Putamen (tissue), 1 donor: Measurements from ENCODE around the gene TIGD2.

Experiments
- DNase-seq: peaks from one replicate; pipeline ENCODE4 v3.0.0-alpha.2; 2016; ENCODE audit warnings: low spot score

Gene TIGD2

DNA sequence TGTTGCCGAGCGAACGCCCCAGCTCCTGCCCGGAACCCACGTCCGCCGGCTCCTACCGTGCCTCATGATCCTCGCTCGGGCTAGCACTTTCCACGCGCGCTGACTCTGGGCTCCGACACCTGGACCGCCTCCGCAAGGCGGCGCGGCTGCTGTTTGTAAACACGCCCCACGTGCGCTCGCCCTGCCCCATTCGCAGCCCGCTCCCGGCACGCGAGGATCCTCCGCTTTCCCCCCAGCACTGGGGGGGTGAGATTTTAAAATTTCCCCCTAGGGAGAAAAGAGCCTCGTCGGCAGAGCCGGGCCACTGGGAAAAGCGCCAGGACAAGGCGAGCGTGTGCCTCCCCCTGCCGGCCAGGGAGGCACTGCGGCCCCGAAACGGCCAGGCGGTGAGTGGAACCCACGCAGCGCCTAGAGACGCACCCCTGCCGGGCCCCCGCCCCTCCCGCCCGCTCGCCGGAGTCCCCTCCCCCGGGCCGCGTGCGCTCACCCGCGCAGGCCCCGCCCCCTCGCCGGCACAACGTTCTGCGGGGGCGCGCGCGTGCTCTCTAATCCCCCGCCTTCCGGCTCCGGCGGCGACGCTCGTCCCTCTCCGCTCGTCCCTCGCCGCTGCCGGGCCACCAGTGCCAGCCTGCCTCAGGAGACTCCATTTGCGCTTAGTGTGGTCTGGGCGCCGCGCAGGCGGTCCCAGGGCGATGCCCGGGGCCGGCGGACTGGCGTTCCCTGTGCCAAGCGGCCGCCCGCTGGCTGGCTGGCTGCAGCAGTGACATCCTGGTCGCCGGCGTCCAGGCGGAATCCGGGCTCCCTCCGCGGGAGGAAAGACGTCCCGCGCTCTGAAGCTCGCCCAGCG, at the start of gene TIGD2:
Gene TIGD2, plus strand, starts transcription at position 548 of the 847 bp plus-strand sequence. CDS start 1,442 bp downstream, outside the sequence.
- DNase-seq: peak; percentile 92

DNA sequence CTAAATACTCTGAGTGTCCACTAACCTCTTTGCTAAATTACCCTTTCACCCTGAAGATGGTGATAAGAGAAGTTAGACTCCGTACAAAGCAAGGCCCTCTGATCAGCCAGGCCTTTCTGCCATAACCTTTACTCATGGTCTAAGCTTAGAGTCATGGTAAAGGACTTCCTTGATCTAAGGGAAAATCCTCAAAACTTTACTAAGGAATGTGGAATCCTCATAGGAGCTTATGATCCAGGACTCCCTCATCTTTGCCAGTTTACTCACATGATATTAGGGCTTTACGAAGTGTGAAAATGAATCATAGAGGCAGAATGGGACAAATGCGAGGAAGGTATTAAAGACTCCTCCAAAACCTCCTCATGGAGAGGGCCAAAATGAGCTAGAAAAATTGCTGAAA, 46.5 kb upstream of the TIGD2 start:
- no peak for DNase-seq

DNA sequence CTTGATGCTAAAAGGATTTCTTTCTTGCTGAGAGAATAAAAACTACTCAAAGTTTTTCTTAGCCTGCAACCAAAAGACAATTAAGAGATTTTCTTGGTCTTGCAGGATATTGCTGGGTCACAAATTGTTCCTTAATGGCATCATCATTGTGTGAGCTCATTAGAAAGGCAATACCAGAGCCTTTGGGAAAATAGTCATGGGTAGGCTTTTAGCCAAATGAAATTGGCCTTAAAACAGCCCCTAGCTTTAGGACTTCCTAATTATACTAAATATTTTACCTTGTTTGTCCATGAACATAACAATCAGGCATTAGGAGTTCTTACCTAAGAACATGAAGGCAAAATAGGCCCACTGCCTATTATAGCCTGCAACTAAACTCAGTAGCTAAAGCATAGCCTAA, 43.9 kb upstream of the TIGD2 start:
- DNase-seq: no peak

DNA sequence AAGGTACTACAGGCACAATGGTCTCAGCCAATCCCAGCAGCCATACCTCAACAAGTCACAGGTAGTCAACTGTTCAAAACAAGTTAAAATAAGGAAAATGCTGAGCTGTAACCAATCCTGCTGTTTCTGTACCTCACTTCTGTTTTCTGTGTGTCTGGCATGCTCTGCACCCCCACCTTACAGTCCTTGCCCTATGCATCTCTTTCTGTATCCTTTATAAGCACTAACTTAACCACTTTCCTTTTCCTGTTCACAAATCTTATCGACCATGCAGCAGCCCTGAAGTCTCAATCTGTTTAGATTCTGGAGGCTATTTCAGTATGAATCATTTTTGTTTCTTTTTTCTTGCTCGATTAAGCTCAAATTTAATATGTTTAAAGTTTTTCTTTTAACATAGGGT, 41.9 kb upstream of the TIGD2 start:
- no peak for DNase-seq

DNA sequence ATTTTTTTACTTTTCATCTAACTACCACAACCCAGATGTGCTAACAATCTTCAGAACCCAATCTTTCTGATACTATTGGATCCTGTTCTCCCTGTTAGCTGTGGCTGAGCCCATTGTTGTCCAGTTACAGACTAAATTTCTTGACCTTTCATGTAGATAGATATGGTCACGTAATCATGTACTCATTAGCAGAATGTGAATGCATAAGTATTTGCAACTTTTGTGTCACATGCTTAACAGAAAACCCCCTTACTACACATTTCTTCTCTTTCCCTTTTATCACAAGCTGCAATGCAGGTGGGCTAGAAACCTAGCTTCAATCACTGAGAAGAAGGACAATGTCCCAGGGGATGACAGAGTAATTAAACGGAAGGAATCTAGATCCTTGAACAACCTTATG, 41.3 kb upstream of the TIGD2 start:
- no peak for DNase-seq

DNA sequence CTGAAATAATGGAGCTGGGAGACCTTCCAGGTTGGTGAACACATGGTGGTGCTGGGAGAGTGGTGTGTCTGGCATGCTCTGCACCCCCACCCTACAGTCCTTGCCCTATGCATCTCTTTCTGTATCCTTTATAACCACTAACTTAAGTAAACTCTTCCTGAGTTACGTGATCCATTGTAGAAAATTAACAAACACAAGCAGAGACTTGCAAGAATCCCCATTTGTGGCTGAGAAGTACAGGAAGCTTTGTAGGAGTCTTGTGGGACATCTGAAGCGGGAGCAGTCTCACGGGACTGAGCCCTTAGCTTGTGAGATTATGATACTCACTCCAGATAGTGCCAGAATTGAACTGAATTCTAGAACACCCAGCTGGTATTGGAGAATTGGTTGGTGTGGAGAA, 40.0 kb upstream of the TIGD2 start:
- no peak for DNase-seq

DNA sequence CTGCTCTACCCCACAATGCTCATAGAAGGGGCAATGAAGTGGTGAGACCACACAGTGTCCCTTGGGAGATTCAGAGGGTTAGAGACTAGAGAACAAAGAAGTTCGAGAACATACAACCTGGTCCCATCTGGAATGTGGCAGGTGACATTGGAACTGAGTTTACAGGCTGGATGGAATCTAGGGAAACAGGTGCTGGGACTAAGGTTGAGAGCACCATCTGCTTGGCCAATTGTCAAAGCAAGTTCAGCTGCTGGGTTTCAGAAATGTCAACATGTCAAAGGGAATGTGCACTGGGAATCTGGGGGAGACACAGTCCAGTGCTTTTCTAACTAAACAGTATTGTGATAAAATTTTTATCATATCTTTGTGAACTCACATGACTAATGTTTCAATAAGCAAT, 38.4 kb upstream of the TIGD2 start:
- DNase-seq: no peak

DNA sequence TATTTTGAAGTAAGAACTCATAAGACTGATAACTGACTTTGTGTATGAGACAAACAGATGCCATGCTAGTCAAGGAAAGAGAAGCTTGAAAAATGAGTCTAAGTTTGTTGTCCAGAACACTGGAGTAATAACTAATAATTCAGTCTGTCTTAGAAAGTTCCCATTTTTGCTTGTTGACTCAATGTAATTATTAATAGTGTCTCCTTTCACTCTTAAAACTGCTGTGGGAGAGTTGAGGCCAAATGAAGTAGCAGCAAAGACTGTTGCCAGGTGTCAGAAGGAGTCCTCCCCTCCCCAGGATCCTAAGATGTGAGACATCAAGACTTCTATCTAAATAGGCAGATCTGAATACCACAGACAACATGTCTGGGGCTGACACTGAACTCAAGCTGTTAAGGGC, 33.6 kb upstream of the TIGD2 start:
- DNase-seq: no peak

DNA sequence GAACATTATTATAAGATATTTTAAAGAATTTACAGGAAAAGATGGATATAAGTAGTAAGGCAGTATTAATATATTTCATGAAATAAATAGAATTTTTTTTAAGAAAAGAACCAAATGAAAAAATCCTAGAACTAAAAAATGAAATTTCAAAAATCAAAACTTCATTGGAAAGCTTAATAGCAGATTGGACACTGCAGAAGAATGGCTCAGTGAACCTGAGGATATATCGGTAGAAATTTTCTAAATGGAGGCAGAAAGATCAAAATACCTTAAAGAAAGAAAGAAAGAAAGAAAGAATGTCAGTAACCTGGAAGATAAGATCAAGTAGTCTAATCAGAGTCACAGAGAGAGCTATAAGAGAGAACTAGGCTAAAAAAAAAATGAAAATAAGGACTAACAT, 33.0 kb upstream of the TIGD2 start:
- DNase-seq: no peak

DNA sequence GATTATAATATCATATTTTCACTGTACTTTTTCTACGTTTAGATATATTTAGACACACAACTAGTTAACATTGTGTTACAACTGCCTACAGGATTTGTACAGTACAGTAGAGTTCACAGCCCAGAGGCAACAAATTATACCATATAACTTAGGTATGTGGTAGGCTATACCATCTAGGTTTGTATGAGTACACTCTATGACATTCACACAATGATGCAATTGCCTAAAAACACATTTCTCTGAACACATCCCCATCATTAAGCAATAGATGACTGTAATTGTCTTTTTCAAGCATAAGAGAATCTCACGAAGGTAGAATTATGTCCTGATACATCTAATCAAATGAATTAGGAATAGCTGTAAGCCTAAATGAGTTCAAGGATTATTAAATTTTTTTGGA, 12.3 kb upstream of the TIGD2 start:
- DNase-seq: no peak

DNA sequence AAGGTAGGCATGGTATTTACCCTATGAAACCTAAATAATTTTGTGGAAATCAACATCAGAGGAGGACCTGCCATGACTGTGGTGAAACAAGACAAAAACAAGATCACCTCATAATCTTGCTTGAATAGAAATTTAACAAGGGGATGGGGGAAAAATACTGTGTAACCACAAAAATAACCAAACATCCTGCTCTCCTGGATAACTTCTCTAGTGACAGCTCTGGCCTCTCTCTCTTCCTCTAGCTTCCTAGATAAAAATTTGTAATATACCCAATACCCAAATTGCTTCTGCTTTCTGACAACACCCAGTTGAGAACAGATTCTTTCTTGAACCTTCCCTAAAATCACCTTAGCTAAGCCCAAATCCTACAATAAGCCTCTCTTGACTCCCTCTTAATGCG, 11.9 kb upstream of the TIGD2 start:
- no peak for DNase-seq

DNA sequence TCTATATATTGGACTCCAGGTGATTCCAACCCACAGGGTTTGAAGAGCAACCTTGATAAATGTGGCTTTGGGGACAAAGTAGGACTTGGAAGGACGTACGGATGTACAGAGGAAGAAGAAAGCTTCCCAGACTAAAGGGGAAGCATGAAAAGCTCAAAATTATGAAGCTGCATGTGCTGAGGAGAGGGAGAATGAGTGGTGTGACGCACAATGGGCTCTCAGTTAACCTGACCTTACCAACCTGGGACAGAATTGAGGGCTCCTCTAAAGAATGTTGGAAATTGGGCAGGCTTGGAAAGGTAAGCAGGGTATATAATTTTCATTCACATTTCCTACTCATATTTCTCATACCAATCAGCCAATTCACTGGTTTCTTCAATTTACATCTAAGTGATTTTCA, 10.5 kb upstream of the TIGD2 start:
- no peak for DNase-seq

DNA sequence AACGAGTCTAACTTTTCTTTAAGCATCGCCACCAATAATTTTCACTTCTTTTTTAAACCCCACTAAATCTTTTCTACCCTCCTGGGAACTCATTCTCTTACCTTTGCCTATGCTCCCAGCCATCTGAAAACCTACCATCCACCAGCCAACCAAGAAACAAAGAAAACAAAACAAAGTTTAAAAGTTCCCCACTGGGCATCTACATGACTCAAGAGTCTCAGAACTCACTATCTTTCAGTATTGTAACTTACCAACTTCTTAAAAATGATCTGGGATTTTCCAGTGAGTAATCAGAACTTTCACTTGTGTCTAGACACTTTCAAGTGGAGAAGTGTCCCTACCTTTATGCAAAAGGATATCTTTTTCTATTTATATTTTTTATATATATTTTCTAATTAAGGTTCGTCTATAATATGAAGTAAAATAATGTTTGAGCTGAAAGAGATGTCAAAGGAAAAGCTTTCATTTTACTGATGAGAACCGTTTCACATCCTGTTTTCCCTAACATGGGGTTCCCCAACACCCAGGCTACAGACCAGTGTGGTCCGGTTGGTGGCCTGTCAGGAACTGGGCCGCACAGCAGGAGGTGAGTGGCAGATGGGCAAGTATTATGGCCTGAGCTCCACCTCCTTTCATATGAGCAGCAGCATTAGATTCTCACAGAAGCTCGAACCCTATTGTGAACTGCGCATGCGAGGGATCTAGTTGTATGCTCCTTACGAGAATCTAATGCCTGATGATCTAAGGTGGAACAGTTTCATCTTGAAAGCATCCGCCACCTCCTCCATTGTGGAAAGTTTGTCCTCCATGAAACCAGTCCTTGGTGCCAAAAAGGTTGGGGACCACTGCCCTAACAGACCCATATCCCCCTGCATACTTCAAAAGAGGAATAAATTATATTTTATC, 9.8 kb upstream of the TIGD2 start:
- no peak for DNase-seq

DNA sequence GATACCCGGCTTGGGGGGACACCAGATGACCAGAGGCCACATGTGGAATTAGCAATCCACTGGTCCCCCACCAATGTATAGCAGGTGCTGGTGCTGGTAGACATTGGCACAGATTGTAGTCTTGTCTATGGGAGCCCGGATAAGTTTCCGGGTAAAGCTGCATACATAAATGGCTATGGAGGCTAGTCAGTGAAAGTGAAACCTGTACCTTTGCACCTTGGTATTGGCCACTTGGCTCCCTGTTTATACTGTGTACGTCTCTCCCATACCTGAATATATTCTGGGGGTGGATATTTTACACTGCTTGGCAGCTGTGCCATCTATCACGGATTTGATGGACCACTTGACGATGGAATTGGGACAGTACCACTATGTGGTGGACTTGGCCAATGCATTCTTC, 5.6 kb upstream of the TIGD2 start:
- DNase-seq: no peak

DNA sequence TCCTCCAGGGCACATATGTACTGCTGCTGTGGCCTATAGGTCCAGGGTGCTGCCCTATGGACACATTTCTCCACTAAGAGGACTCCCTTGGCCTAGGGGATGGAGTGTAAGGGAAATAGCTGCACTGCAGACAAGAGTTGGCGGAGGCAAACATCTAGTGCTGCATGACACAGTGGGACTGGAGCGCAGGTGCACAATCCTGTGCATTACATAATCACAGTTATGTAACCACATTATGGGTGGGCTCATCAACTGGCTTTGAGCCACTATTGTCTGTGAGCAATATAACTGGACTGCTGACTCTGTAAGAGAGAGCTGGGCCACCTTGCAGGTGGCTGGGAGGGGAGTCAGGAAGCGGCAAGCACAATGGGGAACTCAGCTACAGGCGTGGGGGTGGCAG, 3.2 kb upstream of the TIGD2 start:
- no peak for DNase-seq

DNA sequence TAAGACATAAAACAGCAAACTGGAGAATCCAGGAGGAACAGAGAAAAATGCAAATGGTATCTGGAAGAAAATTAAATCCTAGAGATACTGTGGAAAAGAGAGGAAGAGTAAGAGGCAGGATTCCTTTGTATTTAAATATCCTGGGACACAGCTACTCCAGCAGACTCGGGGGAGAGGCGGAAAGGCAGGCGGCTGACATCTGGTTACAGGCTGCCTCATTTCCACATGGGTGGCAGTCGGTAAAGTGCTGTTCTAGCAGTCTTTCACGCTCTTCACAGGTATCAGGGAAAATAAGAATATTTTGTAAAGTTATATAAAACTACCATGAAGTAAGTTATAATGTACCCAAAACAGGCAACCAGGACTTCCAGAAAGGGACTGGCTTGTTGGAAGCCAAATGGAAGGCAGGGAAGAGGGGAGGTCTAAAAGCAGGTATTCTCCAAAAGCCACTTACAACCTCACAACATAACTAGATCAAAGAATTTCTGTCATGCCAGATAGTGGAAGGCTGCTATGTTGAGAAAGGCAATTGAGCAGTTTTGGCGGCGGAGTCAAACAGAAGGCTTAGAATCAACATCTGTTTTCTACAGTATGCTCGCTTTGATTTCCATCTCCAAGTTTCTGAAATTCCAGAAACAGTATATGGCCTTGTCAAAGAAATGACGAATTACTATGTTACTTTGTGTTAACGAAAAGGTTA, 1.3 kb upstream of the TIGD2 start:
- DNase-seq: peak; percentile 14

DNA sequence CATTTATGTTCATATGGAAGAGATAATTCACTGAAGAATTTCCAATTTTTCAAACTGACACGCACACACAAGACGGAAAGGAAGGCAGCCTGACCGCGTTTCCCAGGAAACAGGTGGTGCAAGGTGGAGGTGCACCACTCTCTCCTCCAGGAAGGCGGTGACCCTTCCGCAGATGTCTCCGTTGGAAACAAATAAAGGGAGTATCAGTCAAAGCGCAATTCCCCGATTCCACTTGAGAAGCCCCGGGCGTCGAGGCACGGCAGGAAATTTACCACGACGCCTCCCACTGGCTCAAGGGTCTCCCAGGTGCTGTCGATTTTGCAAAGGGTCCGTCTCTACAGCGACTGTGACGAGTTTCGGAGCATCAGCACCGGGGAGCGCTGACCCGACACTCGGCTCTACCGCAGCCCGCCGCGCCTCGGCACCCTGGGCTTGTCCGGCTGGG, 770 bp upstream of the TIGD2 start:
- DNase-seq: peak; percentile 11

DNA sequence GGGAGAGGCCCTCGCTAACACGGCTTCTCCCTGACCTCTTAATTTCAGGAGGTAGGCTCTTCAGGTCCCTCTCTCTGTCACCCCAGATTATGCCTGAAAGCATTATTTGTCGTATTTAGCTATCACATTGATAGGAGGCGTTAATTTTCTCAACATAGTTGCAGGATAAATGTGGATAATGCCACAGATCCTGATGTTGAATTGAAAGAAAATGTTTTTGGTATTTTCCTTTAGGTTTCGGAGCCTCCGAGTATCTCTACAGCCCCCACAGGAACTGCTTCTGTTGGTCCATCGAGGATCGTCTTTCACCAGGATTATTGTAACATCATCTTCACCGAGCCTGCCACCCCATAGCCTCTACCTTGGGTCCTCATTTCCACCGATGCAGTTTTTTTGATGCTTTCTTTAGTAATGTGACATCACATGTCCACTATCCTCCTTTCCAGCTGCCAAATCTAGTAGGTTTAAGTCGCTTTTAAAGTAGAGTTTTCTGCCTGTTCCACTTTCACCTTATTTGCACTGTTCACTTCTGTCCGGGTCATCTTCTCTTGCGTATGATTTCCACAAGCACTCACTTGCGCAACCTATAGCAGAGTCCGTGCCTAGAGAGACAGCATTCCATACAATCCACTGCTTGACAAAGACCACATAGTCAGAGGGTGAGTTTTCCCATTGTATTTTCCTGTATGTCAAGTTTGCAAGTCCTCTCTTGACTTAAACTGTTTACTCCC, 665 bp downstream of the TIGD2 start:
- DNase-seq: peak; percentile 11

DNA sequence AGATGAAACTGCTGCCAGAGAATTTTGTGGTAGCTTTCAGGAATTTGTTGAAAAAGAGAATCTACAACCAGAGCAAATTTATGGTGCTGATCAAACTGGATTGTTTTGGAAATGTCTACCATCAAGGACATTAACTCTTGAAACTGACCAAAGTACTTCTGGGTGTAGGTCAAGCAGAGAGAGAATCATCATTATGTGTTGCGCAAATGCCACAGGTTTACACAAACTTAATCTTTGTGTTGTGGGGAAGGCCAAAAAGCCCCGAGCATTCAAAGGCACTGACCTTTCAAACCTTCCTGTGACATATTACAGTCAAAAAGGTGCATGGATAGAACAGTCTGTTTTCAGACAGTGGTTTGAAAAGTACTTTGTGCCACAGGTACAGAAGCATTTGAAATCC, 2.1 kb downstream of the TIGD2 start:
- no peak for DNase-seq

DNA sequence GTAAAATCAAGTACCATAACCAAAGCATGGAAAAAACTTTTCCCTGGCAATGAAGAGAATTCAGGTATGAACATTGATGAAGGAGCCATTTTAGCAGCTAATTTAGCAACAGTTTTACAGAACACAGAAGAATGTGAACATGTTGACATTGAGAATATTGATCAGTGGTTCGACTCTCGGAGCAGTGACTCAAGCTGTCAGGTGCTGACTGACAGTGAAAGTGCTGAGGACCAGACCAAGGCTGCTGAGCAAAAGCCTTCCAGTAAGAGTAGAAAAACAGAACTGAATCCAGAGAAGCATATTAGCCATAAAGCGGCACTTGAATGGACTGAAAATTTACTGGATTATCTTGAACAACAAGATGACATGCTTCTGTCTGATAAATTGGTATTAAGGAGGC, 2.8 kb downstream of the TIGD2 start:
- no peak for DNase-seq

DNA sequence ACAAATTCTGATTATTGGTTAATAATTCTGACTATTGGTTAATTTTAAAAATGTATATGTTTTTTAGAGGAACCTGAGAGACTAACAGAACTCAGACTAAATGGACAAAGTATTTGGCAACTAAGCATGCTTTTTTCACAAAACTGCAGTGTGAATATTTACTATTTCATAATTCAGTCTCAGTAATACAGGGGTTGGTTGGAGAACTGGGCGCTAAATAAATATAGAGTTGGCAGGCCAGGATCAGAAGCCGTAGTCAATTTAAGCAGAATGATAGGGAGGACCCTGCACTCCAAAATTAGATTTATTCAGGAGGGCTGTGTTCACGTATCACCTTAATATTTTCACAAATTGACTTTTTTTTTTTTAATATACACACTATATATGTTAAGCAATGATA, 5.8 kb downstream of the TIGD2 start:
- DNase-seq: no peak

DNA sequence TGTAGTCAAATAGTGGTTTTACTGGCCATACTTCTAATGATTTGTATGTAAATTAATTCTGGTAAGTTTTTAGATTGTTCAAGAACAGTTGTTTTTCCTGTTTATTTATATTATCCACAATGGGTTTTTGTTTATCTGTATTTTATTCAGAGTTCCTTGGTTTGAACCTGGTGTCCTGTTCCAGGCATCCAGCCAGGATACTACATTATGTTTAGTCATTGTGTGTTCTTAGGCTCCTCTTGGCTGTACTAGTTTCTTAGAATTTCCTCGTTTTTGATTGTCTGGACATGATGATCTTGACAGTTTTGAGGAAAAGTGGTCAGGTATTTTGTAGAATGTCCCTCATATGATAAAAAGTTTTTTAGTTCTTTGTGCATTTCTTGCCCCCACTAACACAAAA, 7.8 kb downstream of the TIGD2 start:
- DNase-seq: no peak
